Measurements from ENCODE around the gene NOP14.
"Not testable (repeated sequence)": the region's sequence is repeated elsewhere in the genome, so short reads cannot be mapped to it uniquely, and the experiment has no call there.

DNA sequence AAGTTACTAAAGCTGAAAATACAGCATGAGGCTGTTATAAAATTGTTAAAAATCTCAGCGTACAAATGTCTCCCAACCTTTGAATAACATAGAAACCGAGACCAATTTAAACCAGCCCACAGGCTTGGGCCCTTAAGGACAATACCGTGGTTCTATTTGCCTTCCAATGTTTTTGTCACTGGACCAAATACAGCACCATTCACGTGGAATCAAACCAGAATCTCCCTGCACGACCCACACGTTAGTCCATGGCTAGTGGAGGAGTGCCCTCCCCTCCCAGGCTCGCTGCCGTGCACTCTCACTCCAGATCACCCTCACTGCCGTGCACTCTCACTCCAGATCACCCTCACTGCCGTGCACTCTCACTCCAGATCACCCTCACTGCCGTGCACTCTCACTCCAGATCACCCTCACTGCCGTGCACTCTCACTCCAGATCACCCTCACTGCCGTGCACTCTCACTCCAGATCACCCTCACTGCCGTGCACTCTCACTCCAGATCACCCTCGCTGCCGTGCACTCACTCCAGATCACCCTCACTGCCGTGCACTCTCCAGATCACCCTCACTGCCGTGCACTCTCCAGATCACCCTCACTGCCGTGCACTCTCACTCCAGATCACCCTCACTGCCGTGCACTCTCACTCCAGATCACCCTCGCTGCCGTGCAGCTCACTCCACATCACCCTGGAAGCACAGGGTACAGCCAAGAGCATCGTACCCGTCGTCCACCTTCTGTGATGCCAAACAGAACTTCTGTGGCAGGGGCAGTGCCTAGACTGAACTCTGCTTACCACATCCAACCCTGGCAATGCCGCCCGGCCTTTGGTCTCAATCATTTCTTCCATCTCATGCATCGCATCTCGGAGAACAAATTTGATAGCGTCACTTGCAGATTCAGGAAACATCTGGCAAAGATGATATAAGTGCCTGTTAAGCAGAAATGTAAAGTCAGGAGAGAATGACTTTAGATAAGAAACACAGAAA is 17.3 kb downstream of the NOP14 start:
- TF ChIP-seq, protein P1, sequence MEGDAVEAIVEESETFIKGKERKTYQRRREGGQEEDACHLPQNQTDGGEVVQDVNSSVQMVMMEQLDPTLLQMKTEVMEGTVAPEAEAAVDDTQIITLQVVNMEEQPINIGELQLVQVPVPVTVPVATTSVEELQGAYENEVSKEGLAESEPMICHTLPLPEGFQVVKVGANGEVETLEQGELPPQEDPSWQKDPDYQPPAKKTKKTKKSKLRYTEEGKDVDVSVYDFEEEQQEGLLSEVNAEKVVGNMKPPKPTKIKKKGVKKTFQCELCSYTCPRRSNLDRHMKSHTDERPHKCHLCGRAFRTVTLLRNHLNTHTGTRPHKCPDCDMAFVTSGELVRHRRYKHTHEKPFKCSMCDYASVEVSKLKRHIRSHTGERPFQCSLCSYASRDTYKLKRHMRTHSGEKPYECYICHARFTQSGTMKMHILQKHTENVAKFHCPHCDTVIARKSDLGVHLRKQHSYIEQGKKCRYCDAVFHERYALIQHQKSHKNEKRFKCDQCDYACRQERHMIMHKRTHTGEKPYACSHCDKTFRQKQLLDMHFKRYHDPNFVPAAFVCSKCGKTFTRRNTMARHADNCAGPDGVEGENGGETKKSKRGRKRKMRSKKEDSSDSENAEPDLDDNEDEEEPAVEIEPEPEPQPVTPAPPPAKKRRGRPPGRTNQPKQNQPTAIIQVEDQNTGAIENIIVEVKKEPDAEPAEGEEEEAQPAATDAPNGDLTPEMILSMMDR (IDR thresholded peaks at IDR 0.05), result not testable (repeated sequence)
- not testable (repeated sequence) for TF ChIP-seq POLR2A (IDR thresholded peaks at IDR 0.05)

Measured in transverse colon (tissue), 3 donors.